ENCODE results near the gene N4BP2L2. TPM values are rescaled to one million over a fixed set of nuclear protein-coding genes. Genes with fewer than 3 reads are reported as not detected.

The N4BP2L2 gene
- total RNA-seq, 1 experiment from 2014 or later: 89.7 TPM

GRCh38 chr13:32455594-32455903, 83.0 kb downstream of the N4BP2L2 start:
- H3K4me3 Mint-ChIP-seq (ENCODE audit: low read depth, unreplicated experiment): no peak overlapping the region
- H3K36me3 Mint-ChIP-seq (ENCODE audit: insufficient read depth, unreplicated experiment): no peaks in the 10 kb centered on the region
- CTCF ChIA-PET: no interaction called here
- no peak overlapping the region for H3K27ac Mint-ChIP-seq (ENCODE audit: unreplicated experiment)
- H3K4me1 Mint-ChIP-seq (ENCODE audit: low read depth, unreplicated experiment): no peaks in the 10 kb centered on the region
- no peak for TF ChIP-seq CTCF (IDR thresholded peaks at IDR 0.05; ENCODE audit: unreplicated experiment)
- no peaks in the 10 kb centered on the region for H3K9me3 Mint-ChIP-seq (ENCODE audit: low read depth, unreplicated experiment)
- no peak for DNase-seq
- H3K27me3 Mint-ChIP-seq (ENCODE audit: unreplicated experiment): no peaks in the 10 kb centered on the region
- BruUV-seq (replicated peaks): no TSS peak
- intact Hi-C loops (cut with micrococcal nuclease; ENCODE audit: unreplicated experiment): no loop called here

- Mint-ChIP-seq H3K9me3 (ENCODE audit: low read depth, unreplicated experiment) (no peaks in the 10 kb centered on the region), H3K4me3 (ENCODE audit: low read depth, unreplicated experiment) (no peak overlapping the region), H3K27ac (ENCODE audit: unreplicated experiment) (no peak overlapping the region), H3K36me3 (ENCODE audit: insufficient read depth, unreplicated experiment) (no peaks in the 10 kb centered on the region), H3K4me1 (ENCODE audit: low read depth, unreplicated experiment) (no peaks in the 10 kb centered on the region), H3K27me3 (ENCODE audit: unreplicated experiment) (no peaks in the 10 kb centered on the region)
- CTCF ChIA-PET: no interaction called here
- no TSS peak for BruUV-seq (replicated peaks)
- intact Hi-C loops (cut with micrococcal nuclease; ENCODE audit: unreplicated experiment): no loop called here
- no peak for DNase-seq
- no peak for TF ChIP-seq CTCF (IDR thresholded peaks at IDR 0.05; ENCODE audit: unreplicated experiment)
Observed at GRCh38 chr13:32454886-32455593, 83.6 kb downstream of the N4BP2L2 start.

- no peak for TF ChIP-seq CTCF (IDR thresholded peaks at IDR 0.05; ENCODE audit: unreplicated experiment)
- BruUV-seq (replicated peaks): no TSS peak
- Mint-ChIP-seq H3K27me3 (ENCODE audit: unreplicated experiment) (no peaks in the 10 kb centered on the region), H3K9me3 (ENCODE audit: low read depth, unreplicated experiment) (no peaks in the 10 kb centered on the region), H3K27ac (ENCODE audit: unreplicated experiment) (no peak overlapping the region), H3K4me1 (ENCODE audit: low read depth, unreplicated experiment) (no peaks in the 10 kb centered on the region), H3K4me3 (ENCODE audit: low read depth, unreplicated experiment) (no peak overlapping the region), H3K36me3 (ENCODE audit: insufficient read depth, unreplicated experiment) (no peaks in the 10 kb centered on the region)
- CTCF ChIA-PET: interaction anchor here (0.7 kb wide), 1 partner anchor 669 kb away, joined by 3 read pairs; no protein-coding TSS in a partner anchor
- no peak for DNase-seq
- intact Hi-C loops (cut with micrococcal nuclease; ENCODE audit: unreplicated experiment): no loop called here
Observed at GRCh38 chr13:32453981-32454380, 84.6 kb downstream of the N4BP2L2 start.

GRCh38 chr13:32448972-32449371, 89.6 kb downstream of the N4BP2L2 start:
- DNase-seq: no peak
- H3K36me3 Mint-ChIP-seq (ENCODE audit: insufficient read depth, unreplicated experiment): no peaks in the 10 kb centered on the region
- no peaks in the 10 kb centered on the region for H3K4me1 Mint-ChIP-seq (ENCODE audit: low read depth, unreplicated experiment)
- H3K27ac Mint-ChIP-seq (ENCODE audit: unreplicated experiment): no peak overlapping the region
- CTCF ChIA-PET: no interaction called here
- intact Hi-C loops (cut with micrococcal nuclease; ENCODE audit: unreplicated experiment): no loop called here
- no peaks in the 10 kb centered on the region for H3K27me3 Mint-ChIP-seq (ENCODE audit: unreplicated experiment)
- TF ChIP-seq CTCF (IDR thresholded peaks at IDR 0.05; ENCODE audit: unreplicated experiment): no peak
- no peaks in the 10 kb centered on the region for H3K9me3 Mint-ChIP-seq (ENCODE audit: low read depth, unreplicated experiment)
- no peak overlapping the region for H3K4me3 Mint-ChIP-seq (ENCODE audit: low read depth, unreplicated experiment)
- BruUV-seq (replicated peaks): no TSS peak

Measured in Calu3 (cell line).